ENCODE results near the gene IFT122.

DNA sequence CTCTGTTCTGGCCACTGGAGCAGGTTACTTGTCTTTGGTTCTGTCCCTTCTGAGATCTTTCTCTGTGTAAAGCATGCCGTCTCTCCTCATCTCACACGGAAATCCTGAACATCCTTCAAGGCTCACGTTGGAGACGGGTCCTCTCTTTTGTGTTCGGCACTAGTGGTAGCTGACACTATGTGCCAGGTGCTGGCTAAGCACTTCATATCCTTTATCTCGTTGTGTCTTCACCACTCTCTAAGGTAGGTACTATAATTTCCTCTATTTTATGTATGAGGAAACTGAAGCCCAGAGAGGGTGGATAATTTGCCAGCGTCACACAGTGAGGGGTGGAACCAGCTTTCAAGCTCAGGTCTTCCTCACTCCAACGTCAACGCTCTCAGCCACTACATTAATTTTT lies 1.2 kb downstream of the IFT122 start:
- no peak for TF ChIP-seq CTCF (IDR thresholded peaks at IDR 0.05; ENCODE audit: low read length)
- TF ChIP-seq EZH2 (IDR thresholded peaks at IDR 0.05; ENCODE audit: borderline replicate concordance, low read length) = no peak
